Aorta (tissue), 5 donors: ENCODE results near the gene NLGN4X. TPM values are rescaled to one million over a fixed set of nuclear protein-coding genes. Genes with fewer than 3 reads are reported as not detected.

Experiments used
- ATAC-seq: fragments of 200-7000 bp; cut with Tn5 transposase; one replicate; pipeline ENCODE4 v1.9.1; 2022; ENCODE audit warnings: moderate library complexity; ENCODE audit not compliant: low FRiP score
- DNase-seq, 2 donors: peaks; one replicate each; pipeline ENCODE4 v3.0.0-alpha.2; 2020
- H3K27ac ChIP-seq, 2 donors: one replicate each; pipeline ENCODE4 v1.5.1; 2013; ENCODE audit warnings: low read length in 2 of 2, mild to moderate bottlenecking in 2 of 2, moderate library complexity in 2 of 2, control low read depth in 1 of 2, inconsistent platforms in 1 of 2, low read depth in 1 of 2
- H3K27me3 ChIP-seq, 2 donors: one replicate each; pipeline ENCODE4 v1.6.1; 2013; ENCODE audit warnings: control low read depth in 1 of 2, low read length in 1 of 2, mild to moderate bottlenecking in 1 of 2, moderate library complexity in 1 of 2; ENCODE audit not compliant: insufficient read depth in 2 of 2, control insufficient read depth in 1 of 2
- H3K36me3 ChIP-seq, 2 donors: one replicate each; pipeline ENCODE4 v1.6.1; 2013; ENCODE audit warnings: control low read depth in 1 of 2, low read length in 1 of 2, mild to moderate bottlenecking in 1 of 2; ENCODE audit not compliant: insufficient read depth in 2 of 2, control insufficient read depth in 1 of 2
- H3K4me1 ChIP-seq, 2 donors: one replicate each; pipeline ENCODE4 v1.6.1; 2013; ENCODE audit warnings: low read length in 2 of 2, control low read depth in 1 of 2, mild to moderate bottlenecking in 1 of 2, moderate library complexity in 1 of 2; ENCODE audit not compliant: insufficient read depth in 2 of 2, control insufficient read depth in 1 of 2
- H3K4me3 ChIP-seq, 2 donors: one replicate each; pipeline ENCODE4 v1.5.1; 2013; ENCODE audit warnings: low read length in 2 of 2, control low read depth in 1 of 2, mild to moderate bottlenecking in 1 of 2
- H3K9me3 ChIP-seq: one replicate; pipeline ENCODE4 v1.6.1; 2013; ENCODE audit warnings: mild to moderate bottlenecking, low read length; ENCODE audit not compliant: control insufficient read depth
- WGBS, 2 donors: extraction: QIAGEN DNeasy Blood & Tissue Kit; methylation state at CpG; one replicate each; pipeline ENCODE4 v1.1.7; 2013; 5-methylcytosine and 5-hydroxymethylcytosine counted together
- intact Hi-C, 2 donors: fragments of 100-400 bp; cut with DNase I; formaldehyde crosslinking; loops; one replicate each; pipeline versions ENCODE4 v1.14.2 to v1.15.0; 2022
- polyA plus RNA-seq, 2 donors: library from polyadenylated mRNA; stranded (reverse); fragments of 200-250 nt; gene quantifications; one replicate each; pipeline ENCODE4 v1.2.3, GENCODE V29; 2013
- total RNA-seq, 2 donors: library from RNA; stranded (reverse); fragmentation: NEBNext Ultra II Directional; extraction: Animal tissue kit (Norgen Biotek cat#: 25700); gene quantifications; one replicate each; pipeline ENCODE4 v1.2.1, GENCODE V29; 2021
- donor health status: healthy with polysubstance abuse.
- donor health status: Bipolar disorder and iron deficiency.
- donor health status: DM: no; HTN: no; CAD: no.
- donor health status: DM: no; HTN: no; CAD: no.
- donor health status: DM: yes; HTN: yes; CAD: no.

Gene NLGN4X
- total and polyA plus RNA-seq, 4 donors = 0.13 to 2.1 (median 0.93) TPM

- no peak for DNase-seq
- no peaks in the 10 kb centered on the region for H3K36me3 ChIP-seq
- no peak for ATAC-seq
- no peaks in the 10 kb centered on the region for H3K27me3 ChIP-seq
- H3K9me3 ChIP-seq = no peaks in the 10 kb centered on the region
- intact Hi-C loops = no loop called here
- H3K4me1 ChIP-seq = no peaks in the 10 kb centered on the region
- H3K4me3 ChIP-seq = no peak overlapping the region
- H3K27ac ChIP-seq = no peak overlapping the region
Measured at GRCh38 chrX:5971300-5971699, 257.4 kb downstream of the NLGN4X start.

- Histone ChIP-seq H3K27me3 (no peaks in the 10 kb centered on the region), H3K4me1 (no peaks in the 10 kb centered on the region), H3K36me3 (no peaks in the 10 kb centered on the region), H3K9me3 (no peaks in the 10 kb centered on the region), H3K27ac (no peak overlapping the region), H3K4me3 (no peak overlapping the region)
- ATAC-seq (no peak), DNase-seq (no peak)
- intact Hi-C loops = no loop called here
- 87% methylated on average over 3 of the region's 3 CpGs for WGBS, 2 donors
Measured at GRCh38 chrX:5965406-5965805, 263.3 kb downstream of the NLGN4X start.

GRCh38 chrX:5959286-5959685 is 269.4 kb downstream of the NLGN4X start:
- intact Hi-C loops = no loop called here
- Histone ChIP-seq H3K36me3 (no peaks in the 10 kb centered on the region), H3K4me3 (no peak overlapping the region), H3K4me1 (no peaks in the 10 kb centered on the region), H3K27me3 (no peaks in the 10 kb centered on the region), H3K27ac (no peak overlapping the region), H3K9me3 (no peaks in the 10 kb centered on the region)
- no peak for ATAC-seq
- no peak for DNase-seq
- 63 to 75% methylated on average over 2 of the region's 2 CpGs for WGBS, 2 donors

GRCh38 chrX:5958523-5958922 is 270.1 kb downstream of the NLGN4X start:
- intact Hi-C loops = no loop called here
- no peaks in the 10 kb centered on the region for H3K27me3 ChIP-seq
- H3K4me3 ChIP-seq = no peak overlapping the region
- no peak for ATAC-seq
- H3K27ac ChIP-seq = no peak overlapping the region
- H3K4me1 ChIP-seq = no peaks in the 10 kb centered on the region
- DNase-seq = no peak
- no peaks in the 10 kb centered on the region for H3K36me3 ChIP-seq
- WGBS, 2 donors = 84% methylated on average over 2 of the region's 2 CpGs
- no peaks in the 10 kb centered on the region for H3K9me3 ChIP-seq

GRCh38 chrX:5957506-5957905 is 271.2 kb downstream of the NLGN4X start:
- Histone ChIP-seq H3K36me3 (no peaks in the 10 kb centered on the region), H3K4me1 (no peaks in the 10 kb centered on the region), H3K9me3 (no peaks in the 10 kb centered on the region), H3K4me3 (no peak overlapping the region), H3K27ac (no peak overlapping the region), H3K27me3 (no peaks in the 10 kb centered on the region)
- ATAC-seq (no peak), DNase-seq (no peak)
- WGBS, 2 donors = 62 to 69% methylated on average over 3 of the region's 3 CpGs
- intact Hi-C loops = no loop called here

GRCh38 chrX:5936438-5936837 is 292.2 kb downstream of the NLGN4X start:
- ATAC-seq (peak; percentile 44), DNase-seq (no peak)
- intact Hi-C loops = no loop called here
- Histone ChIP-seq H3K27me3 (no peaks in the 10 kb centered on the region), H3K4me1 (peaks cover 0 to 3% of the 10 kb centered on the region in 2 donors), H3K4me3 (no peak overlapping the region), H3K27ac (no peak overlapping the region), H3K36me3 (no peaks in the 10 kb centered on the region), H3K9me3 (no peaks in the 10 kb centered on the region)
- 5 to 6% methylated on average over 6 of the region's 6 CpGs for WGBS, 2 donors

GRCh38 chrX:5928224-5928623 is 300.4 kb downstream of the NLGN4X start:
- Histone ChIP-seq H3K4me3 (no peak overlapping the region), H3K9me3 (no peaks in the 10 kb centered on the region), H3K27me3 (no peaks in the 10 kb centered on the region), H3K36me3 (no peaks in the 10 kb centered on the region), H3K4me1 (no peaks in the 10 kb centered on the region), H3K27ac (no peak overlapping the region)
- intact Hi-C loops = no loop called here
- no peak for DNase-seq
- WGBS, 2 donors = 66 to 82% methylated on average over 2 of the region's 2 CpGs
- no peak for ATAC-seq

- Histone ChIP-seq H3K4me3 (no peak overlapping the region), H3K27ac (no peak overlapping the region), H3K27me3 (no peaks in the 10 kb centered on the region), H3K36me3 (no peaks in the 10 kb centered on the region), H3K4me1 (no peaks in the 10 kb centered on the region), H3K9me3 (peaks cover 1% of the 10 kb centered on the region)
- intact Hi-C loops = no loop called here
- 79 to 87% methylated on average over 5 of the region's 5 CpGs for WGBS, 2 donors
- DNase-seq (no peak), ATAC-seq (no peak)
Measured at GRCh38 chrX:5916945-5917344, 311.7 kb downstream of the NLGN4X start.

GRCh38 chrX:5915783-5916182 is 312.9 kb downstream of the NLGN4X start:
- DNase-seq = no peak
- H3K27ac ChIP-seq = no peak overlapping the region
- H3K9me3 ChIP-seq = peaks cover 1% of the 10 kb centered on the region
- WGBS, 2 donors = 45 to 48% methylated on average over 1 of the region's 1 CpG
- intact Hi-C loops = no loop called here
- no peaks in the 10 kb centered on the region for H3K4me1 ChIP-seq
- no peaks in the 10 kb centered on the region for H3K36me3 ChIP-seq
- no peak overlapping the region for H3K4me3 ChIP-seq
- no peak for ATAC-seq
- no peaks in the 10 kb centered on the region for H3K27me3 ChIP-seq
